ENCODE results near the gene ATXN7L2. TPM values are rescaled to one million over a fixed set of nuclear protein-coding genes. Genes with fewer than 3 reads are reported as not detected.

ATXN7L2 gene
- total and polyA plus RNA-seq, 10 of the 15 experiments (the other 5 are each of a cell fraction or from before 2014, with no cell fraction given), result 0.27 to 7.4 (median 4.9) TPM

GRCh38 chr1:109513110-109513710, 29.5 kb downstream of the ATXN7L2 start (continued):
- no peak for TF ChIP-seq BCLAF1 (IDR thresholded peaks at IDR 0.05)
- TF ChIP-seq YBX1 (IDR thresholded peaks at IDR 0.05), result no peak
- TF ChIP-seq GATAD2B (conservative IDR thresholded peaks at IDR 0.05; ENCODE audit: low read depth), result no peak
- no peak for TF ChIP-seq SMAD5 (IDR thresholded peaks at IDR 0.05; ENCODE audit: low read depth)
- no peak for TF ChIP-seq CEBPB (IDR thresholded peaks at IDR 0.05; ENCODE audit: borderline replicate concordance in 1 of 2, low read depth in 2 of 2, low read length in 2 of 2)
- TF ChIP-seq TCF7 (IDR thresholded peaks at IDR 0.05; ENCODE audit: borderline replicate concordance), result no peak
- TF ChIP-seq NFXL1 (IDR thresholded peaks at IDR 0.05; ENCODE audit: borderline replicate concordance), result no peak
- TF ChIP-seq, protein P1, sequence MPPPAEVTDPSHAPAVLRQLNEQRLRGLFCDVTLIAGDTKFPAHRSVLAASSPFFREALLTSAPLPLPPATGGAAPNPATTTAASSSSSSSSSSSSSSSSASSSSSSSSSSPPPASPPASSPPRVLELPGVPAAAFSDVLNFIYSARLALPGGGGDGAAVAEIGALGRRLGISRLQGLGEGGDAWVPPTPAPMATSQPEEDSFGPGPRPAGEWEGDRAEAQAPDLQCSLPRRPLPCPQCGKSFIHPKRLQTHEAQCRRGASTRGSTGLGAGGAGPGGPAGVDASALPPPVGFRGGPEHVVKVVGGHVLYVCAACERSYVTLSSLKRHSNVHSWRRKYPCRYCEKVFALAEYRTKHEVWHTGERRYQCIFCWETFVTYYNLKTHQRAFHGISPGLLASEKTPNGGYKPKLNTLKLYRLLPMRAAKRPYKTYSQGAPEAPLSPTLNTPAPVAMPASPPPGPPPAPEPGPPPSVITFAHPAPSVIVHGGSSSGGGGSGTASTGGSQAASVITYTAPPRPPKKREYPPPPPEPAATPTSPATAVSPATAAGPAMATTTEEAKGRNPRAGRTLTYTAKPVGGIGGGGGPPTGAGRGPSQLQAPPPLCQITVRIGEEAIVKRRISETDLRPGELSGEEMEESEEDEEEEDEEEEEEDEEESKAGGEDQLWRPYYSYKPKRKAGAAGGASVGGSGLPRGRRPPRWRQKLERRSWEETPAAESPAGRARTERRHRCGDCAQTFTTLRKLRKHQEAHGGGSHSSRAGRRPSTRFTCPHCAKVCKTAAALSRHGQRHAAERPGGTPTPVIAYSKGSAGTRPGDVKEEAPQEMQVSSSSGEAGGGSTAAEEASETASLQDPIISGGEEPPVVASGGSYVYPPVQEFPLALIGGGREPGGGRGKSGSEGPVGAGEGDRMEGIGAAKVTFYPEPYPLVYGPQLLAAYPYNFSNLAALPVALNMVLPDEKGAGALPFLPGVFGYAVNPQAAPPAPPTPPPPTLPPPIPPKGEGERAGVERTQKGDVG (CRISPR knock-in tag; IDR thresholded peaks at IDR 0.05), result no peak
- TF ChIP-seq SMARCA5 (IDR thresholded peaks at IDR 0.05), result 0 out of 2 replicates have a peak, but pooled peaks have one; percentile 23
- TF ChIP-seq STAT1 (conservative IDR thresholded peaks at IDR 0.05), result no peak
- no peak for TF ChIP-seq PML (IDR thresholded peaks at IDR 0.05; ENCODE audit: low read length)
- no peak for TF ChIP-seq ZBTB33 (IDR thresholded peaks at IDR 0.05)
- no peak for TF ChIP-seq RB1 (IDR thresholded peaks at IDR 0.05; ENCODE audit: borderline replicate concordance)
- peak; percentile 49; the same call in 1 of the 2 replicates for TF ChIP-seq BCL11A (IDR thresholded peaks at IDR 0.05; ENCODE audit: low read depth, low read length)
- TF ChIP-seq, protein P2, sequence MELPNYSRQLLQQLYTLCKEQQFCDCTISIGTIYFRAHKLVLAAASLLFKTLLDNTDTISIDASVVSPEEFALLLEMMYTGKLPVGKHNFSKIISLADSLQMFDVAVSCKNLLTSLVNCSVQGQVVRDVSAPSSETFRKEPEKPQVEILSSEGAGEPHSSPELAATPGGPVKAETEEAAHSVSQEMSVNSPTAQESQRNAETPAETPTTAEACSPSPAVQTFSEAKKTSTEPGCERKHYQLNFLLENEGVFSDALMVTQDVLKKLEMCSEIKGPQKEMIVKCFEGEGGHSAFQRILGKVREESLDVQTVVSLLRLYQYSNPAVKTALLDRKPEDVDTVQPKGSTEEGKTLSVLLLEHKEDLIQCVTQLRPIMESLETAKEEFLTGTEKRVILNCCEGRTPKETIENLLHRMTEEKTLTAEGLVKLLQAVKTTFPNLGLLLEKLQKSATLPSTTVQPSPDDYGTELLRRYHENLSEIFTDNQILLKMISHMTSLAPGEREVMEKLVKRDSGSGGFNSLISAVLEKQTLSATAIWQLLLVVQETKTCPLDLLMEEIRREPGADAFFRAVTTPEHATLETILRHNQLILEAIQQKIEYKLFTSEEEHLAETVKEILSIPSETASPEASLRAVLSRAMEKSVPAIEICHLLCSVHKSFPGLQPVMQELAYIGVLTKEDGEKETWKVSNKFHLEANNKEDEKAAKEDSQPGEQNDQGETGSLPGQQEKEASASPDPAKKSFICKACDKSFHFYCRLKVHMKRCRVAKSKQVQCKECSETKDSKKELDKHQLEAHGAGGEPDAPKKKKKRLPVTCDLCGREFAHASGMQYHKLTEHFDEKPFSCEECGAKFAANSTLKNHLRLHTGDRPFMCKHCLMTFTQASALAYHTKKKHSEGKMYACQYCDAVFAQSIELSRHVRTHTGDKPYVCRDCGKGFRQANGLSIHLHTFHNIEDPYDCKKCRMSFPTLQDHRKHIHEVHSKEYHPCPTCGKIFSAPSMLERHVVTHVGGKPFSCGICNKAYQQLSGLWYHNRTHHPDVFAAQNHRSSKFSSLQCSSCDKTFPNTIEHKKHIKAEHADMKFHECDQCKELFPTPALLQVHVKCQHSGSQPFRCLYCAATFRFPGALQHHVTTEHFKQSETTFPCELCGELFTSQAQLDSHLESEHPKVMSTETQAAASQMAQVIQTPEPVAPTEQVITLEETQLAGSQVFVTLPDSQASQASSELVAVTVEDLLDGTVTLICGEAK (IDR thresholded peaks at IDR 0.05; ENCODE audit: borderline replicate concordance), result no peak
- peak; percentile 84 for TF ChIP-seq ZNF24 (IDR thresholded peaks at IDR 0.05)
- TF ChIP-seq, protein P3, sequence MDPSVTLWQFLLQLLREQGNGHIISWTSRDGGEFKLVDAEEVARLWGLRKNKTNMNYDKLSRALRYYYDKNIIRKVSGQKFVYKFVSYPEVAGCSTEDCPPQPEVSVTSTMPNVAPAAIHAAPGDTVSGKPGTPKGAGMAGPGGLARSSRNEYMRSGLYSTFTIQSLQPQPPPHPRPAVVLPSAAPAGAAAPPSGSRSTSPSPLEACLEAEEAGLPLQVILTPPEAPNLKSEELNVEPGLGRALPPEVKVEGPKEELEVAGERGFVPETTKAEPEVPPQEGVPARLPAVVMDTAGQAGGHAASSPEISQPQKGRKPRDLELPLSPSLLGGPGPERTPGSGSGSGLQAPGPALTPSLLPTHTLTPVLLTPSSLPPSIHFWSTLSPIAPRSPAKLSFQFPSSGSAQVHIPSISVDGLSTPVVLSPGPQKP (IDR thresholded peaks at IDR 0.05; ENCODE audit: low read depth, low read length), result no peak

All from GM12878 (cell line).